ENCODE results near the gene TSPAN13.

The TSPAN13 gene

DNA sequence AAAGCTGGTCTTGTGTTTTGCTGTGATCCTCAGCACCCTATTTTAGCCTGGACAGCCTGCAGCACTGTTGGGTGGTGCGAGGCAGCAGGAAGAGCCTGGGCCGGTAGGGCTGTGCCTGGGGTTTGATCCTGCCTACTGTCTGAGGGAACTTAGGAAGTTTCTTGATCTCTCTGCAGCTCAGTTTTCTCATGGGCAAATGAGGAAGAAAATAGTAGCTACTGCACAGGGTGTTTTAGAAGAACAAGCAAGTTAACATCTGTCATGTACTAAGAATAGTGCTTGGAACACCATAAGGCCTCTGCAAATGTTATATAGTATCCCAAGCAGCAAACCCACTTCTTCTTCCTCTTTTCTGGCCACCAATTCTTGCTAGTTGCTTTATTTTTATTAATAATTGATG, 63.3 kb downstream of the TSPAN13 start:
- Mint-ChIP-seq H3K27me3 (ENCODE audit: low read depth, poor library complexity) (no peaks in the 10 kb centered on the region), H3K27ac (no peak overlapping the region), H3K9me3 (no peaks in the 10 kb centered on the region), H3K4me1 (peaks cover 15% of the 10 kb centered on the region), H3K36me3 (ENCODE audit: low read depth) (no peaks in the 10 kb centered on the region), H3K4me3 (no peak overlapping the region)
- no peak for TF ChIP-seq CTCF (IDR thresholded peaks at IDR 0.05)
- no peak for DNase-seq

- no peak for DNase-seq
- no peak for TF ChIP-seq CTCF (IDR thresholded peaks at IDR 0.05)
- H3K27me3 Mint-ChIP-seq (ENCODE audit: low read depth, poor library complexity), result no peaks in the 10 kb centered on the region
- H3K9me3 Mint-ChIP-seq, result no peaks in the 10 kb centered on the region
- H3K4me3 Mint-ChIP-seq, result no peak overlapping the region
- H3K4me1 Mint-ChIP-seq, result peaks cover 15% of the 10 kb centered on the region
- H3K27ac Mint-ChIP-seq, result no peak overlapping the region
- H3K36me3 Mint-ChIP-seq (ENCODE audit: low read depth), result no peaks in the 10 kb centered on the region
Measured at GRCh38 chr7:16817536-16817935, 64.0 kb downstream of the TSPAN13 start.

DNA sequence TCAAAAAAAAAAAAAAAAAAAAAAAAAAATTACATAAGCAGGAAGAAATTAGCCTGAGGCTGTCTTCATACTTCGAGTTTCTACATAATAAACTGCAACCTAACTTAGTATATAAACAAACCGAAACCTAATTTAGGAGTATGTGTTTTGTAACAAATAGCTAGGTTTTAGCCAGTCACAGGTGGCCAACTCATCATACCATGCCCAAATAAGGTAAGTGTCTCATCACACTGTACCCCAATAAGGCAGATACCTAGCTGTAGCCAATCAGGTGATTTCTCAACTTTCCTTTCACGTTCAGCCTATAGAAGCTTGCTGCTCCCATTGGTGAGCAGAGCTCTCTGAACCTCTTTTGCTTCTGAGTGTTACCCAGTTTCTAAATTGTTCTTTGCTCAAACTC, 65.2 kb downstream of the TSPAN13 start:
- Mint-ChIP-seq H3K4me3 (no peak overlapping the region), H3K27me3 (ENCODE audit: low read depth, poor library complexity) (no peaks in the 10 kb centered on the region), H3K4me1 (peaks cover 15% of the 10 kb centered on the region), H3K9me3 (no peaks in the 10 kb centered on the region), H3K27ac (no peak overlapping the region), H3K36me3 (ENCODE audit: low read depth) (no peaks in the 10 kb centered on the region)
- no peak for TF ChIP-seq CTCF (IDR thresholded peaks at IDR 0.05)
- DNase-seq, result no peak

GRCh38 chr7:16822029-16822428, 68.5 kb downstream of the TSPAN13 start:
- Mint-ChIP-seq H3K27ac (no peak overlapping the region), H3K9me3 (no peaks in the 10 kb centered on the region), H3K36me3 (ENCODE audit: low read depth) (no peaks in the 10 kb centered on the region), H3K4me3 (no peak overlapping the region), H3K4me1 (peaks cover under 1% of the 10 kb centered on the region), H3K27me3 (ENCODE audit: low read depth, poor library complexity) (no peaks in the 10 kb centered on the region)
- no peak for TF ChIP-seq CTCF (IDR thresholded peaks at IDR 0.05)
- no peak for DNase-seq

DNA sequence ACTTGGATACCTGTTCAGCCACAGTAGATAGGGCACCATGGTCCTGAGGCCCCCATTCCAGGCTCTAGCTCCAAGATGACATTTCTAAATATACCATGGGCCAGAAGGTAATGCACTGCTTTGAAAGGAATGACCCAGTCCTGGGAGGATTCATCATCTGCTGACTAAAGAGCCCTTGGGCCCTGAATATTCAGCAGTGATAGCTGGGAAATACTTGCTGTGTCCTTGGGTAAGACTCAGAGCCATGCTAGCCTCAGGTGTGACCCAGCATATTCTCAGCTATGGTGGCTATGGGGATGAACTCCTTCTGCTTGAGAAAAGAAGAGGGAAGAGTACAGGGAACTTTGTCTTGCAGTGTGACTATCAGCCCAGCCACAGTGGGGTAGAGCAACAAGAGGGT, 72.5 kb downstream of the TSPAN13 start:
- H3K27ac Mint-ChIP-seq, result no peak overlapping the region
- H3K9me3 Mint-ChIP-seq, result peaks cover 10% of the 10 kb centered on the region
- H3K4me1 Mint-ChIP-seq, result no peaks in the 10 kb centered on the region
- no peaks in the 10 kb centered on the region for H3K27me3 Mint-ChIP-seq (ENCODE audit: low read depth, poor library complexity)
- no peak for DNase-seq
- TF ChIP-seq CTCF (IDR thresholded peaks at IDR 0.05), result no peak
- H3K4me3 Mint-ChIP-seq, result no peak overlapping the region
- no peaks in the 10 kb centered on the region for H3K36me3 Mint-ChIP-seq (ENCODE audit: low read depth)

DNA sequence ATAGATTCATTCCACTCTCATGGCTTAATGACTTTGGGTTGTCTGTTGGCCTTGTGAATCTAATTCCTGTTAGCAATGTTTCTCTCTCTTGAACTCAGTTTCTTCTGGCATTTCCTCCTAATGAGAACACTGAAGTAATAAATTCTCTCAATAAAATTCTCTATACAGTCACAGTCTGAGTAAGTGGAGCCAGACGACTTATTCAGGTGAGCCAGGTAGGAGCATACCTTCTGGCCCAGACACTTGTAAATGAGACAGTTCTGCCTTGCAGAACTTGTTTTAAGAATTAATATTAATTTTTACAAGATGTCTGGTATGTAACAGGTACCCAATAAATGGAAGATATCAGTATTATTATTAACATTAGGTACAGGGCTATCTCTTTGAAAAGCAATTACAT, 79.8 kb downstream of the TSPAN13 start:
- H3K9me3 Mint-ChIP-seq, result peaks cover 14% of the 10 kb centered on the region
- H3K27ac Mint-ChIP-seq, result no peak overlapping the region
- H3K4me3 Mint-ChIP-seq, result no peak overlapping the region
- H3K4me1 Mint-ChIP-seq, result peaks cover 1% of the 10 kb centered on the region
- no peak for DNase-seq
- no peaks in the 10 kb centered on the region for H3K36me3 Mint-ChIP-seq (ENCODE audit: low read depth)
- no peaks in the 10 kb centered on the region for H3K27me3 Mint-ChIP-seq (ENCODE audit: low read depth, poor library complexity)
- TF ChIP-seq CTCF (IDR thresholded peaks at IDR 0.05), result no peak

Data from nephron progenitor cell (in vitro differentiated cells).